Kidney epithelial cell (primary cell): Measurements from ENCODE around the gene MAPRE2. TPM values are rescaled to one million over a fixed set of nuclear protein-coding genes. Genes with fewer than 3 reads are reported as not detected.

Experiments
- DNase-seq: peaks from one replicate; pipeline ENCODE4 v3.0.0-alpha.2; 2010; ENCODE audit warnings: low read depth
- H3K27me3 ChIP-seq: 2 replicates; pipeline ENCODE4 v1.6.0; 2011; ENCODE audit warnings: low read length; ENCODE audit not compliant: control insufficient read depth, insufficient read depth
- H3K36me3 ChIP-seq: 2 replicates; pipeline ENCODE4 v1.5.1; 2011; ENCODE audit warnings: low read length; ENCODE audit not compliant: control insufficient read depth, insufficient read depth
- H3K4me3 ChIP-seq: 2 replicates; pipeline ENCODE4 v1.5.1; 2011; ENCODE audit warnings: low read depth, mild to moderate bottlenecking, control low read depth, low read length
- total RNA-seq: library from RNA; depleted of rRNA; stranded (reverse); fragments of >200 nt; gene quantifications from 2 replicates; pipeline ENCODE4 v1.2.3, GENCODE V29; 2015
- TF ChIP-seq, protein P1 (sequence below): IDR thresholded peaks from 2 replicates; pipeline ENCODE4 v1.5.1; 2011; ENCODE audit warnings: mild to moderate bottlenecking, moderate library complexity, low read length, control low read depth, inconsistent platforms; ENCODE audit not compliant: insufficient read depth, poor library complexity, severe bottlenecking

Gene MAPRE2
- total RNA-seq, 1 donor from 2014 or later, result 16.2 TPM

- no peaks in the 10 kb centered on the region for H3K36me3 ChIP-seq
- no peak overlapping the region for H3K4me3 ChIP-seq
- no peaks in the 10 kb centered on the region for H3K27me3 ChIP-seq
- TF ChIP-seq, protein P1, sequence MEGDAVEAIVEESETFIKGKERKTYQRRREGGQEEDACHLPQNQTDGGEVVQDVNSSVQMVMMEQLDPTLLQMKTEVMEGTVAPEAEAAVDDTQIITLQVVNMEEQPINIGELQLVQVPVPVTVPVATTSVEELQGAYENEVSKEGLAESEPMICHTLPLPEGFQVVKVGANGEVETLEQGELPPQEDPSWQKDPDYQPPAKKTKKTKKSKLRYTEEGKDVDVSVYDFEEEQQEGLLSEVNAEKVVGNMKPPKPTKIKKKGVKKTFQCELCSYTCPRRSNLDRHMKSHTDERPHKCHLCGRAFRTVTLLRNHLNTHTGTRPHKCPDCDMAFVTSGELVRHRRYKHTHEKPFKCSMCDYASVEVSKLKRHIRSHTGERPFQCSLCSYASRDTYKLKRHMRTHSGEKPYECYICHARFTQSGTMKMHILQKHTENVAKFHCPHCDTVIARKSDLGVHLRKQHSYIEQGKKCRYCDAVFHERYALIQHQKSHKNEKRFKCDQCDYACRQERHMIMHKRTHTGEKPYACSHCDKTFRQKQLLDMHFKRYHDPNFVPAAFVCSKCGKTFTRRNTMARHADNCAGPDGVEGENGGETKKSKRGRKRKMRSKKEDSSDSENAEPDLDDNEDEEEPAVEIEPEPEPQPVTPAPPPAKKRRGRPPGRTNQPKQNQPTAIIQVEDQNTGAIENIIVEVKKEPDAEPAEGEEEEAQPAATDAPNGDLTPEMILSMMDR, result no peak
- no peak for DNase-seq
These were observed 26.2 kb downstream of the MAPRE2 start for GRCh38 chr18:35067454-35067853.

DNA sequence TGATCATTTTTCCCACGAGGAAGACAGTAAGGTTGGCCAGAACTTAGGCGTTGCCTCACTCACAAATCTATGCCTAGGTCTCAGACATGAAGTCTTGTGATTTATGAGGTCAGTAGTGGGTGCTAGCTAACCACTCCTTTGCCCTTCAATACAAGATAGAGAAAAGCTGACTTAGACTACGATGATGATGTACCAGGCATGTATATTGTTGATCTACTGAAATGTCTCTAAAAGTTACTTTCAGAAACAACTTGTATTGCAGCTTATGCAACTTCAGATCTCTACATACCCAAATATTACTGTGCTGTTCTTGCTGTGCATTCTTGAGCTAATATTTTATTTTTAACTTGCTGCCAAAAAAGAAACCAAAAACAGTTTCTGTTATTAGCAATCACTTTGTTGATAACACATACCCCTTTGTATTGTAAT is 30.6 kb downstream of the MAPRE2 start:
- H3K27me3 ChIP-seq, result no peaks in the 10 kb centered on the region
- DNase-seq, result no peak
- no peaks in the 10 kb centered on the region for H3K36me3 ChIP-seq
- TF ChIP-seq, protein P1, result no peak
- H3K4me3 ChIP-seq, result no peak overlapping the region

- TF ChIP-seq, protein P1, result no peak
- H3K27me3 ChIP-seq, result no peaks in the 10 kb centered on the region
- no peaks in the 10 kb centered on the region for H3K36me3 ChIP-seq
- no peak for DNase-seq
- H3K4me3 ChIP-seq, result no peak overlapping the region
These were observed 31.4 kb downstream of the MAPRE2 start for GRCh38 chr18:35072616-35073015.

DNA sequence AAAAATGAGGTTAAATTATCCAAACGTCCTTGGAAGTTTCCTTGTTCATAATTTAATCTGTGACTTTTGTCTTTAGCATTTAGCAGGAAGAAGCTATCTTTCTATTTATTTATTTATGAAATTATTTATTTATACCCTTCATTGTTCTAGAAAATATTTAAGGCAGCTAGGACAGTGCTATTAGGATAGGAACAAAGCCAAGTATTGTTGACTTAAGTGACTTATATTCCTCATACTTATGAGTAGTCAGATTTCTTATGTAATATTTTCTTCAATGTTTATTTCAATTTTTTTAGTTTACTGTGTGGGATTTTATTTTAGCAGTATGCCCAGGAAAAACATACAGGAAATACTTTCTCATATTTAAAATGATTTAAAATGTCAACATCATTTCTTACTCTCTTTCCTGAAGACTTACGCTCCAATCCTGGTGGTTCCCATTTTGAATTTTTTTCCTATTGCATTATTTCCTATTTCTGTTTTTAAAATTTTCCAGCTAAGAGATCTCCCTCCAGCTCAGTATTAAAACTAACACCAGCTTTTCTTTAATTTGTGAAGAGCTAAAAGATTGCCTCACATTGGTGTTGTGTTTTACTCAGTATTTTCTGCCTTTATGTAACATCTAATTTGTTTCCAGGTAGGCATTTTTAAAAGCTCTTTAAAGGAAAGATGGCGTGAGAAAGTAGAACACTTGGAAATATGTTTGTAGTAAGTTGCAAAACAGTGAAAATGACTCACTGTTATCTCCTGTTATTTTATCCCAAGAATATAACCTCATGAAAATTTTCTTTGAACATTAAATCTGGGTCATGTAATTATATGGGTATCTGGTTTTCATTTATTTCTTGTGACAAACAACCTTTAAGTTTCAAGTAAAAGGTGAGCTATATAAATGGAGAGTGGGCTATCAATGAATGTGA is 32.2 kb downstream of the MAPRE2 start:
- no peaks in the 10 kb centered on the region for H3K36me3 ChIP-seq
- TF ChIP-seq, protein P1, result no peak
- DNase-seq, result no peak
- H3K4me3 ChIP-seq, result no peak overlapping the region
- no peaks in the 10 kb centered on the region for H3K27me3 ChIP-seq

GRCh38 chr18:35074581-35074980 is 33.4 kb downstream of the MAPRE2 start:
- H3K27me3 ChIP-seq, result no peaks in the 10 kb centered on the region
- H3K4me3 ChIP-seq, result no peak overlapping the region
- DNase-seq, result no peak
- TF ChIP-seq, protein P1, result no peak
- H3K36me3 ChIP-seq, result no peaks in the 10 kb centered on the region
